ENCODE measurements around the gene TMEM14C.
"Not testable (repeated sequence)": the region's sequence is repeated elsewhere in the genome, so short reads cannot be mapped to it uniquely, and the experiment has no call there.

TMEM14C gene

GRCh38 chr6:10733863-10734262 lies 11.0 kb downstream of the TMEM14C start:
- Histone ChIP-seq H3K27ac (no peak overlapping the region), H3K4me2 (no peak overlapping the region)

GRCh38 chr6:10736731-10737130 lies 13.9 kb downstream of the TMEM14C start:
- H3K4me1 ChIP-seq = no peaks in the 10 kb centered on the region
- no peaks in the 10 kb centered on the region for H3K27me3 ChIP-seq
- H3K36me3 ChIP-seq = peaks cover 23% of the 10 kb centered on the region
- H3K9me3 ChIP-seq = no peaks in the 10 kb centered on the region
- H3K4me2 ChIP-seq = no peak overlapping the region
- H3K27ac ChIP-seq = no peak overlapping the region
- H4K20me1 ChIP-seq = no peaks in the 10 kb centered on the region
- TF ChIP-seq Cebpa-rat (IDR thresholded peaks at IDR 0.05) = no peak
- no peak overlapping the region for H3K9ac ChIP-seq
- no peak overlapping the region for H3K4me3 ChIP-seq

More at GRCh38 chr6:10733863-10734262, 11.0 kb downstream of the TMEM14C start:
- H3K4me1 ChIP-seq = no peaks in the 10 kb centered on the region
- TF ChIP-seq Cebpa-rat (IDR thresholded peaks at IDR 0.05) = no peak
- H3K9me3 ChIP-seq = no peaks in the 10 kb centered on the region
- no peaks in the 10 kb centered on the region for H4K20me1 ChIP-seq
- peaks cover 50% of the 10 kb centered on the region for H3K36me3 ChIP-seq
- H3K9ac ChIP-seq = no peak overlapping the region
- H3K4me3 ChIP-seq = no peak overlapping the region
- H3K27me3 ChIP-seq = no peaks in the 10 kb centered on the region

- Histone ChIP-seq H3K4me1 (no peaks in the 10 kb centered on the region), H3K4me2 (no peak overlapping the region), H3K27me3 (no peaks in the 10 kb centered on the region), H3K4me3 (no peak overlapping the region), H3K36me3 (no peaks in the 10 kb centered on the region), H3K9me3 (no peaks in the 10 kb centered on the region), H4K20me1 (no peaks in the 10 kb centered on the region), H3K27ac (no peak overlapping the region), H3K9ac (no peak overlapping the region)
- TF ChIP-seq Cebpa-rat (IDR thresholded peaks at IDR 0.05) = no peak
These were observed 17.2 kb downstream of the TMEM14C start for GRCh38 chr6:10740061-10740460.

DNA sequence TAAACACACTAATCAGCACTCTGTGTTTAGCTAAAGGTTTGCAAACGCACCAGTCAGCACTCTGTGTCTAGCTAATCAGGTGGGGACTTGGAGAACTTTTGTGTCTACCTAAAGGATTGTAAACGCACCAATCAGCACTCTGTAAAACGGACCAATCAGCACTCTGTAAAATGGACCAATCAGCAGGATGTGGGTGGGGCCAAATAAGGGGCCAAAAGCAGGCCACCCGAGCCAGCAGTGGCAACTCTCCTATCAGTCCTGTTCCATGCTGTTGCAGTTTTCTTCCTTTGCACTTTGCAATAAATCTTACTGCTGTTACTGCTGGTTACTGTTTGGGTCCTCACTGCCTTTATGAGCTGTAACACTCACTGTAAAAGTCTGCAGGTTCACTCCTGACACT lies 18.8 kb downstream of the TMEM14C start:
- not testable (repeated sequence) for H3K4me1 ChIP-seq, H4K20me1 ChIP-seq, H3K9ac ChIP-seq, H3K4me2 ChIP-seq, H3K27me3 ChIP-seq, H3K4me3 ChIP-seq, H3K27ac ChIP-seq, H3K9me3 ChIP-seq, H3K36me3 ChIP-seq

DNA sequence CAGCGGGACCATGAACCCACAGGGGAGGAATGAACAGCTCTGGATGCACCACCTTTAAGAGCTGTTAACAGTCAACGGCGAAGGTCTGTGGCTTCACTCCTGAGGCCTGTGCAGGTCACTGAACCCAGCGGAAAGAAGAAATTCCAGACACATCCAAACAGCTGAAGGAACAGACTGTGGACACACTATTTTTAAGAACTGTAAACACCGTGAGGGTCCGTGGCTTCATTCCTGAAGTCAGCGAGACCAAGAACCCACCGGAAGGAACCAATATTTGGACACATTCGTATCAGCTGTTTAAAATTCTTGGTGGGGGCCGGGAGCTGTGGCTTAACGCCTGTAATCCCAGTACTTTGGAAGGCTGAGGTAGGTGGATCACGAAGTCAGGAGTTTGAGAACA lies 19.4 kb downstream of the TMEM14C start:
- TF ChIP-seq Cebpa-rat (IDR thresholded peaks at IDR 0.05) = no peak
- Histone ChIP-seq H4K20me1 (no peaks in the 10 kb centered on the region), H3K27me3 (no peaks in the 10 kb centered on the region), H3K4me1 (peaks cover 9% of the 10 kb centered on the region), H3K4me3 (no peak overlapping the region), H3K4me2 (no peak overlapping the region), H3K36me3 (no peaks in the 10 kb centered on the region), H3K27ac (no peak overlapping the region), H3K9me3 (no peaks in the 10 kb centered on the region), H3K9ac (no peak overlapping the region)

- Histone ChIP-seq H3K4me1 (peaks cover 13% of the 10 kb centered on the region), H3K27ac (no peak overlapping the region), H3K4me2 (no peak overlapping the region), H3K36me3 (no peaks in the 10 kb centered on the region), H3K9me3 (no peaks in the 10 kb centered on the region), H3K4me3 (no peak overlapping the region), H4K20me1 (peaks cover 5% of the 10 kb centered on the region; the same call in 1 of the 2 replicates), H3K27me3 (no peaks in the 10 kb centered on the region), H3K9ac (no peak overlapping the region)
- no peak for TF ChIP-seq Cebpa-rat (IDR thresholded peaks at IDR 0.05)
These were observed 20.6 kb downstream of the TMEM14C start for GRCh38 chr6:10743515-10743914.

GRCh38 chr6:10745116-10745515 lies 22.2 kb downstream of the TMEM14C start:
- no peak overlapping the region for H3K9ac ChIP-seq
- H4K20me1 ChIP-seq = peaks cover 20% of the 10 kb centered on the region; the same call in 1 of the 2 replicates
- no peaks in the 10 kb centered on the region for H3K27me3 ChIP-seq
- no peak overlapping the region for H3K4me3 ChIP-seq
- H3K9me3 ChIP-seq = no peaks in the 10 kb centered on the region
- peaks cover 29% of the 10 kb centered on the region for H3K4me1 ChIP-seq
- no peak overlapping the region for H3K4me2 ChIP-seq
- H3K36me3 ChIP-seq = peaks cover 11% of the 10 kb centered on the region
- TF ChIP-seq Cebpa-rat (IDR thresholded peaks at IDR 0.05) = no peak
- H3K27ac ChIP-seq = no peak overlapping the region

DNA sequence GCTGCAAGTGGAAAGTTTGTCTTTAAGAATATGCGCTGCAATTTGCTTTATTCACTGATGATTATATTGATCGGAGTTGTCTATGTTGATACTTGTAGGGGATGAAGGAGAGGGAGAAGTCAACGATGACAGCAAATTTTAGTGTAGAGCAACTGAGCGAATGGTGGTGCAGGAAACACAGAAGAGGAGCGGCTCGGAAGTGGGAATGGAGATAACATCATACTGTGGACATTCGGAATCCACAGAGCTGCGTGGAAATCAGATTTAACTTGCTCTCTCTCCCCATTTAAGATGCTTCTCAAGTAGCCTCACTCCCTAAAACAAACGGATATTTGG lies 24.0 kb downstream of the TMEM14C start:
- no peaks in the 10 kb centered on the region for H3K27me3 ChIP-seq
- H3K4me1 ChIP-seq = peaks cover 30% of the 10 kb centered on the region
- H3K9ac ChIP-seq = peak overlapping the region; percentile 88
- no peaks in the 10 kb centered on the region for H3K9me3 ChIP-seq
- H3K27ac ChIP-seq = peak overlapping the region; percentile 88
- TF ChIP-seq Cebpa-rat (IDR thresholded peaks at IDR 0.05) = no peak
- H3K36me3 ChIP-seq = peaks cover 29% of the 10 kb centered on the region
- peak overlapping the region; percentile 76 for H3K4me3 ChIP-seq
- H3K4me2 ChIP-seq = peak overlapping the region; percentile 91
- H4K20me1 ChIP-seq = peaks cover 31% of the 10 kb centered on the region; the same call in 1 of the 2 replicates

DNA sequence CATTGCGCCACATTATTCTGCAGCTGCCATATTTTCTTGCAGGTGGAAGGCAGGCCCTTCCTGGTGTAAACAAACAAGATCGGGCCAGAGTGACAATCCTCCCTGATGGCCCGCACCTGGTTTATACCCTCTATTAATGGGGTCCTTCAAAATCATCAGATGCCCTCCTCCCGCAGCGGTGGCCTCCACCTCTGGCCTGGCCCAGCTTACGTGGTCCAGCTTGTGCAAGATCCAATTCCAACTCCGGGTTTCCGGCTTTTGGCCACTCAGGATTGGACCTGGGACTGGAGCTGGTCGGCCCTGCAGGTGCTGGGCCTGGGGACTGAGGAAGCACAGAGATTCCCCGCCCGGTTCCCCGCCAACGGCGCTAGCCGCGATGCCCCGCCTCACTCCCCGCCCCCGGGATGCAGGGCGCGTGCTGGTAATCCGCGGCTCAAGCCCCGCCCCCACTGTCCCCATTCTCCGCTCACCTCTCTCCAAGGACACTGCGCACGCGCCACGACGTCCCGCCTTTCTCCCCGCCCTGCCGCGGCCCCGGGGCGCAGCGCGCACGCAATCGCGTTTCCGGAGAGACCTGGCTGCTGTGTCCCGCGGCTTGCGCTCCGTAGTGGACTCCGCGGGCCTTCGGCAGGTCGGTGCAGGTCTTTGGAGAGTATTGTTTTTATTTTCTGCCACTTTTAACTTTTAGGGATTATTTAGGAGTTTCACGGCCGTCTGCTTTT lies 24.5 kb downstream of the TMEM14C start, which contains the start of gene TMEM14B:
Gene TMEM14B (plus strand): TSS at position 555 of the 722 bp plus-strand sequence. CDS start 1,441 bp downstream, outside the sequence.
- H3K4me1 ChIP-seq = peaks cover 30% of the 10 kb centered on the region
- peak within 1 kb of the TSS; percentile 88 for H3K9ac ChIP-seq
- peak within 1 kb of the TSS; percentile 88 for H3K27ac ChIP-seq
- peaks cover 34% of the 10 kb centered on the region for H3K36me3 ChIP-seq
- peak within 1 kb of the TSS; percentile 95 for H3K4me2 ChIP-seq
- TF ChIP-seq Cebpa-rat (IDR thresholded peaks at IDR 0.05) = no peak
- H3K9me3 ChIP-seq = no peaks in the 10 kb centered on the region
- H3K27me3 ChIP-seq = no peaks in the 10 kb centered on the region
- peak within 1 kb of the TSS; percentile 76 for H3K4me3 ChIP-seq
- peaks cover 36% of the 10 kb centered on the region; the same call in 1 of the 2 replicates for H4K20me1 ChIP-seq

DNA sequence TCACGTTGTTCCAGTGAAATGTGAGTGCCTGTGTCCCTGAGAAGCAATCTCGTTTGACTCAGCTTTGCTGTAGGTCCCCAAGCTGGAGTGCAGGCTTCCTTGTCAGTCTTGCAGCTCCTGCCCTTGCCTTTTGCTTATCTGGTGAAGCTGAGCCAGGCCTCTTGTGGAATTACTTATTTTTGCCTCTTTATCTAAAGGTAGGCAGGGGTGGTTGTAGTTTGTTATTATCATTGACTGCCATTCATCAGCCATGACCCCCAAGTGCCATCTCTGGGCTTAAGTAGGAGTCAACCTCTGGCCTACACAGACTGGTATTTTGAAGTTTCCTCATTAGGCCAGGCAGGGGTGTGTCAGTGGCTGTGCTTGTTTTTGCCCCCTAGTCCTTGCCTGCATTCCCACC lies 26.9 kb downstream of the TMEM14C start:
- H3K4me1 ChIP-seq = peaks cover 30% of the 10 kb centered on the region
- H3K9me3 ChIP-seq = no peaks in the 10 kb centered on the region
- TF ChIP-seq Cebpa-rat (IDR thresholded peaks at IDR 0.05) = no peak
- no peaks in the 10 kb centered on the region for H3K27me3 ChIP-seq
- 0 out of 2 replicates have a peak overlapping the region, but pooled peaks have one; percentile 53 for H3K9ac ChIP-seq
- no peak overlapping the region for H3K27ac ChIP-seq
- H3K4me2 ChIP-seq = peak overlapping the region; percentile 95
- peaks cover 57% of the 10 kb centered on the region for H4K20me1 ChIP-seq
- H3K36me3 ChIP-seq = peaks cover 58% of the 10 kb centered on the region
- no peak overlapping the region for H3K4me3 ChIP-seq

DNA sequence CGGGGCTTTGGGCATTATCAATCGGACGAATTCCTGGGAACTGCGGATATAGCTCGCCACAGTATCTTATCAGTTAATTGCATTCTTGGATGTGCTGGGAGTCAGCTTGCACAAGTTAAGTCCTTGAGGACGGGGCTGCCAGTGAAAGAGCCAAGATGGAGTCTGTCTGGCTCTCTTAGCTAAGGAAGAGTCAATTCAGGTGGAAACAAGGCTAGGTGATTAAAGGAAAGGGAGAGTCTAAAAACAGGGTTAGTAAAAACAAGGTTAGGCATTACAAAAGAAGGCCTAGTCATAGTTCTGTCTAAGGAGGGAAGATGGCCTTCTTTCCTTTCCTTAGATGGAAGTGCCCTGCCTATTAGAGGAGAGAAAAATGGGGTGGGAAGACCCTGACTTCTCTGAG lies 27.7 kb downstream of the TMEM14C start:
- not testable (repeated sequence) for H3K27ac ChIP-seq
- peaks cover 30% of the 10 kb centered on the region for H3K4me1 ChIP-seq
- H3K36me3 ChIP-seq = peaks cover 66% of the 10 kb centered on the region

DNA sequence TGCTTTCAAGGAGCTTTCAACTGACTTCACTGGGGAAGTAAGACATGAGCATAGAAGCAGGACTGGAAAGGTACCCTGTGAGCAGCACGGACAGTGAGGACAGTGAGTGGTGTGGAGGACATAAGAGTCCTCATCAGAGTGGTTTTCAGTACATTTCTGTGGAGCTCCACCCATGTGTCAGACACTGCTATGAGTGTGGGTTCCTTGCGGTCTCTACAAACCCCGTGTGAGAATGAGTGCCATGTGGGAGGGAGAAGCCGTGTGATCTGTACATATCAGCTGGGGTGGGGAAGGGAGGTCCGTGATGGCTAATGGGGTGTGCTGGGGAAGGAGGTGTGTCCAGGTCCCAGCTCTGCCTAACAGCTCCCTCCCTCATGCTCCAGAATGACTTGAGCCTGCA lies 28.9 kb downstream of the TMEM14C start:
- not testable (repeated sequence) for H3K9me3 ChIP-seq, H3K4me3 ChIP-seq, H3K4me2 ChIP-seq, H3K27ac ChIP-seq, H3K27me3 ChIP-seq, H3K9ac ChIP-seq
- peaks cover 73% of the 10 kb centered on the region for H4K20me1 ChIP-seq
- peaks cover 76% of the 10 kb centered on the region for H3K36me3 ChIP-seq
- H3K4me1 ChIP-seq = peaks cover 25% of the 10 kb centered on the region

More for the DNA sequence above, 27.7 kb downstream of the TMEM14C start:
- H3K4me2 ChIP-seq, H3K4me3 ChIP-seq, H3K9ac ChIP-seq, H3K9me3 ChIP-seq, H3K27me3 ChIP-seq: not testable (repeated sequence)
- peaks cover 65% of the 10 kb centered on the region for H4K20me1 ChIP-seq

Measured in BLaER1 (cell line).